HUES48 (cell line): ENCODE results near the gene NEGR1.

Source experiments
- H3K27ac ChIP-seq: one replicate; pipeline ENCODE4 v1.7.0; 2013; ENCODE audit warnings: low read depth, low read length, inconsistent platforms
- H3K27me3 ChIP-seq: 2 replicates; pipeline ENCODE4 v1.6.1; 2013; ENCODE audit warnings: mild to moderate bottlenecking, low read length; ENCODE audit not compliant: control insufficient read depth, insufficient read depth
- H3K36me3 ChIP-seq: 2 replicates; pipeline ENCODE4 v1.6.1; 2013; ENCODE audit warnings: low read length; ENCODE audit not compliant: control insufficient read depth, insufficient read depth
- H3K4me1 ChIP-seq: 2 replicates; pipeline ENCODE4 v1.6.1; 2013; ENCODE audit warnings: mild to moderate bottlenecking, low read length; ENCODE audit not compliant: control insufficient read depth, insufficient read depth
- H3K4me3 ChIP-seq: 2 replicates; pipeline ENCODE4 v1.5.1; 2013; ENCODE audit warnings: mild to moderate bottlenecking, low read depth, low read length
- H3K9ac ChIP-seq: 2 replicates; pipeline ENCODE4 v1.6.1; 2013; ENCODE audit warnings: mild to moderate bottlenecking, low read depth, low read length, moderate library complexity
- H3K9me3 ChIP-seq: 2 replicates; pipeline ENCODE4 v1.6.1; 2013; ENCODE audit warnings: low read length; ENCODE audit not compliant: control insufficient read depth, insufficient read depth

The NEGR1 gene

GRCh38 chr1:71862756-71863155 is 419.6 kb downstream of the NEGR1 start:
- Histone ChIP-seq H3K4me1 (peaks cover 21% of the 10 kb centered on the region), H3K9me3 (no peaks in the 10 kb centered on the region), H3K27me3 (no peaks in the 10 kb centered on the region), H3K4me3 (no peak overlapping the region), H3K9ac (no peak overlapping the region), H3K27ac (no peak overlapping the region), H3K36me3 (no peaks in the 10 kb centered on the region)

DNA sequence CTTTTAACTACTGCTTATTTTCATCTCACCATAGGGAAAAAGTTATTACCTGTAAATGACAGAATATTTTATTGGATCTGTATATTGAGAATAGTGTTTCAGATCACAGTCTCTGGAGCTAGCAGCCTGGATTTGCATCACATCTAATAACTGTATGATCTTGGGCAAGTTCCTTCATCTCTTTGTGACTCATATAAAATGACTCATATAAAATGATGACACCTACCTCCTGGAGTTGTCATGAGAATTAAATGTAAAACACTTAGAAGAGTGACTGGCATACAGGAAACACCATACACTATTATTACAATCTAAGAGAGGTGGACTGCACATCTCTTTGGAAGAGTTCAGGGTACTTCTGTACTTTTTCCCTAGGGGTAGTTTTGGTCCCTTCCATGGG is 421.3 kb downstream of the NEGR1 start:
- Histone ChIP-seq H3K9ac (no peak overlapping the region), H3K36me3 (no peaks in the 10 kb centered on the region), H3K9me3 (no peaks in the 10 kb centered on the region), H3K27ac (no peak overlapping the region), H3K27me3 (no peaks in the 10 kb centered on the region), H3K4me3 (no peak overlapping the region), H3K4me1 (peaks cover 21% of the 10 kb centered on the region)

DNA sequence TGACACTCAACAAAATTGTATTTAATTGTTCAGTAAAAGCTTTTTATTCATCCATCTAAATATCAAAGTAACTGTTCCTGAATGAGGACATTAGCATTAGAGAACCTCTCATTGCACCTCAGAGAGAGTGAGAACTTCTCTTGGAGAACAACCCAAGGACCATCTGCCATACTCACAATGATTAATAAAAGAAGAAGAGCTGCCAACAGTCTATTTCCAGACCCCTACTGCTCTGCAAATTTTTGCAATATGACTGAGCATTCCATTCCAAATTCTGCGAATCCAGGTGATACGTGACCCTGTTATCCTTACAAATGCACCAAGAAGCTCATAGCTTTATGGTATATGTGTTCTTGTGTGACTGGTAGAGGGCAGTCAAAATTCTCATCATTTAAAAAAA is 422.5 kb downstream of the NEGR1 start:
- Histone ChIP-seq H3K36me3 (no peaks in the 10 kb centered on the region), H3K4me1 (peaks cover 21% of the 10 kb centered on the region), H3K9me3 (no peaks in the 10 kb centered on the region), H3K27me3 (no peaks in the 10 kb centered on the region), H3K9ac (no peak overlapping the region), H3K4me3 (no peak overlapping the region), H3K27ac (no peak overlapping the region)

DNA sequence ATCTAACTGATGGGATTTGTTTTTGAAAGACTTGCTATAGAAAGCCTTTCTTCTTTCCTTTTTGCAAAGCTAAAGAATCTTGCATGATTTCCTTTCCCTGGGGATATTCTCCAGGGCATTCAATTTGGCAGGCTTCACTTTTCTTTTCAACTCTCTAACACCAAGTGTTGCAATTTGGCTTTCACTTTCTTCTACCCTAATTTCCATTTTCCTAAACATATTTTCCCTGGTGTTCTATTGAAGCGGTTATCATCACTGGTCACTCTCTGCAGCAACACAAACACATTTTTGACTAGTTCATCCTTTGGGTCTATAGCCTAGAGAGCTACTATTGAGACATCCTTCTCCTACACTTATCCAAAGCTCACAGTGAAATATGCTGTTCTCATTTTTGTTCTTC is 424.5 kb downstream of the NEGR1 start:
- Histone ChIP-seq H3K9me3 (no peaks in the 10 kb centered on the region), H3K27ac (no peak overlapping the region), H3K36me3 (no peaks in the 10 kb centered on the region), H3K4me3 (no peak overlapping the region), H3K9ac (no peak overlapping the region), H3K27me3 (no peaks in the 10 kb centered on the region), H3K4me1 (peaks cover 21% of the 10 kb centered on the region)

GRCh38 chr1:71853360-71853759 is 429.0 kb downstream of the NEGR1 start:
- Histone ChIP-seq H3K9me3 (no peaks in the 10 kb centered on the region), H3K4me1 (peaks cover 13% of the 10 kb centered on the region), H3K27me3 (no peaks in the 10 kb centered on the region), H3K27ac (no peak overlapping the region), H3K4me3 (no peak overlapping the region), H3K9ac (no peak overlapping the region), H3K36me3 (no peaks in the 10 kb centered on the region)

- Histone ChIP-seq H3K4me3 (no peak overlapping the region), H3K27ac (no peak overlapping the region), H3K4me1 (0 out of 2 replicates have a peak, but pooled peaks cover 6% of the 10 kb centered on the region), H3K9ac (no peak overlapping the region), H3K36me3 (no peaks in the 10 kb centered on the region), H3K27me3 (no peaks in the 10 kb centered on the region), H3K9me3 (no peaks in the 10 kb centered on the region)
These were observed 431.4 kb downstream of the NEGR1 start for GRCh38 chr1:71850936-71851335.

DNA sequence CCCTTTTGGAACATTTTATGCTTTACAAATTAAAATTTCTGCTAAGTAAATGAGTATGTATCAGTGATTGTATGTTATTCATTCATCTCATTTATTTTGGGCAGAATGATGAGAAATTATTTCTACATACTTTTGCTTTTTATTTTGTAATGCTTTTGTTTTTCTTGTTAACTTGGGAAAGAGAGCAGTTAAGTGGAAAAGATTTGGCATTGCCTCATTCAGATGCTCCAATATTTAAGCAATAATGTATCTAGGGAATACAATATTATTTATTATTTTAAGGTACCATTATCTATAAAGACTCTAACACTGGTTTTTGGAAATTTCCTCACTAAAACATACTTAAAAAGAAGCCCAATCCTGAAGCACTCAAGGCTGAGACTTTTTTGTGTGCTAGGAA is 431.8 kb downstream of the NEGR1 start:
- no peak overlapping the region for H3K27ac ChIP-seq
- H3K4me3 ChIP-seq: no peak overlapping the region

GRCh38 chr1:71843012-71843411 is 439.3 kb downstream of the NEGR1 start:
- no peaks in the 10 kb centered on the region for H3K36me3 ChIP-seq
- no peak overlapping the region for H3K27ac ChIP-seq
- no peak overlapping the region for H3K4me3 ChIP-seq
- H3K9me3 ChIP-seq: no peaks in the 10 kb centered on the region
- no peaks in the 10 kb centered on the region for H3K4me1 ChIP-seq
- no peak overlapping the region for H3K9ac ChIP-seq
- H3K27me3 ChIP-seq: no peaks in the 10 kb centered on the region

More for the DNA sequence above, 431.8 kb downstream of the NEGR1 start:
- Histone ChIP-seq H3K36me3 (no peaks in the 10 kb centered on the region), H3K27me3 (no peaks in the 10 kb centered on the region), H3K9ac (no peak overlapping the region), H3K4me1 (0 out of 2 replicates have a peak, but pooled peaks cover 6% of the 10 kb centered on the region), H3K9me3 (no peaks in the 10 kb centered on the region)

DNA sequence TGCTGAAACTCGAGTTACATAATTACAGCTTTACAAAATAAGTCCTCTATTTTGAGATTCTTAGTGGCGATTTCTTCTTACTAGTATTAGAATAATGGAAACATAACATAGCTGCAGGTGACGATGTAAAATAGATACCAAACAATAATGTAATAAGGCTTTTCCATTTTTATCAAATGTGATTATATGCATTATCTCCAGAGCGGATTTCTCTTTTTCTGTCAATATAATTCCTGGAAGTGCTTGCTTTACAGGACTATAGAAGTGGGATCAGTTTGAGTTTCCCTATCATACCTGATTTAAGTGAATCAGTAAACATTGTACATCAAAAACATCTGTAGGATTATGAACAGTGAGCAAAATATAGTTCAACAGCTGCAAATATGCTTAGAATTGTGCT is 442.5 kb downstream of the NEGR1 start:
- no peak overlapping the region for H3K9ac ChIP-seq
- H3K4me3 ChIP-seq: no peak overlapping the region
- no peaks in the 10 kb centered on the region for H3K27me3 ChIP-seq
- no peaks in the 10 kb centered on the region for H3K36me3 ChIP-seq
- H3K4me1 ChIP-seq: peaks cover 15% of the 10 kb centered on the region
- no peaks in the 10 kb centered on the region for H3K9me3 ChIP-seq
- no peak overlapping the region for H3K27ac ChIP-seq

- Histone ChIP-seq H3K36me3 (no peaks in the 10 kb centered on the region), H3K27ac (peak overlapping the region; percentile 48), H3K9me3 (no peaks in the 10 kb centered on the region), H3K4me1 (peaks cover 15% of the 10 kb centered on the region), H3K4me3 (no peak overlapping the region), H3K9ac (no peak overlapping the region), H3K27me3 (no peaks in the 10 kb centered on the region)
These were observed 445.4 kb downstream of the NEGR1 start for GRCh38 chr1:71836904-71837303.

DNA sequence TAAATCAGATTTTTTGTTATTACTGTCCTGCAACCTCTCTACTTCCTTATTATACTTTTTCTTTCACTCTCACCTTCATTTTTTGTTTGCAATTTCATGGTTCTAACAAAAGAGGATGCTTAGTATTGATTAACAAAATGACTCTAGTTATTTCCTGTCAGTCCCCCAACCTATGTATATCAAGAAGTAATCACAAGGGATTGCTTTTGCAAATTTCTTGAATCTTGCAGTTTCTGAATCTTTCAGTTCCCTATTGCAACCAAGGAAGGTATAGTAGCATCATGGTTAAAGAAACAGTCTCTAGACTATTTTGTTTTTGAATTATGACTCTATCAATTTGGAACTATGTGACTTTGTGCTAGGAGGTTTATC is 446.9 kb downstream of the NEGR1 start:
- Histone ChIP-seq H3K27ac (no peak overlapping the region), H3K36me3 (no peaks in the 10 kb centered on the region), H3K9me3 (no peaks in the 10 kb centered on the region), H3K4me1 (peaks cover 15% of the 10 kb centered on the region), H3K27me3 (no peaks in the 10 kb centered on the region), H3K9ac (no peak overlapping the region), H3K4me3 (no peak overlapping the region)
